Naive thymus-derived CD4-positive, alpha-beta T cell (primary cell): ENCODE measurements around the gene WDR33. TPM values are rescaled to one million over a fixed set of nuclear protein-coding genes. Genes with fewer than 3 reads are reported as not detected.

ENCODE experiments used
- ATAC-seq: fragments of 150-1000 bp; cut with Tn5 transposase; 2 replicates; pipeline ENCODE4 v1.10.0; 2021; ENCODE audit warnings: mild to moderate bottlenecking, moderate library complexity
- CTCF ChIA-PET: fragments of 350-600 bp; sonication (Branson Sonifier 250); formaldehyde crosslinking; loops from one replicate; lab custom pipeline; 2021; ENCODE audit warnings: antibody characterized with exemption; lab: Charles Lee
- POLR2A ChIA-PET: fragments of 350-600 bp; sonication (Branson Sonifier 250); formaldehyde crosslinking; loops from one replicate; lab custom pipeline; 2021; ENCODE audit warnings: antibody characterized with exemption, inconsistent platforms; lab: Charles Lee
- DNase-seq, 9 donors: peaks; one replicate each; pipeline versions ENCODE4 v3.0.0 to v3.0.0-alpha.2; 2020 to 2022; ENCODE audit warnings: mixed read lengths in 1 of 9
- H3K27ac ChIP-seq: one replicate; pipeline ENCODE4 v1.7.0; 2013; ENCODE audit warnings: mild to moderate bottlenecking, low read depth, low read length, moderate library complexity
- H3K27me3 ChIP-seq, 2 donors: one replicate each; pipeline ENCODE4 v1.7.0; 2013; ENCODE audit warnings: low read length in 2 of 2, mild to moderate bottlenecking in 2 of 2, moderate library complexity in 2 of 2; ENCODE audit not compliant: control insufficient read depth in 2 of 2, insufficient read depth in 2 of 2
- H3K36me3 ChIP-seq, 3 experiments: 1 replicate in 2 of 3; 2 replicates in 1 of 3; pipeline ENCODE4 v1.7.0; 2013; ENCODE audit warnings: low read length in 3 of 3, mild to moderate bottlenecking in 3 of 3, moderate library complexity in 1 of 3; ENCODE audit not compliant: insufficient read depth in 3 of 3, control insufficient read depth in 2 of 3
- H3K4me1 ChIP-seq, 2 donors: one replicate each; pipeline ENCODE4 v1.7.0; 2013; ENCODE audit warnings: low read length in 2 of 2, mild to moderate bottlenecking in 2 of 2, moderate library complexity in 1 of 2; ENCODE audit not compliant: control insufficient read depth in 2 of 2, insufficient read depth in 2 of 2
- H3K4me3 ChIP-seq: 2 replicates; pipeline ENCODE4 v1.7.0; 2013; ENCODE audit warnings: mild to moderate bottlenecking, low read length
- H3K9me3 ChIP-seq, 3 experiments: 1 replicate in 2 of 3; 2 replicates in 1 of 3; pipeline ENCODE4 v1.7.0; 2013; ENCODE audit warnings: low read length in 3 of 3; ENCODE audit not compliant: control insufficient read depth in 2 of 3
- H3K27ac Mint-ChIP-seq, 9 donors: one replicate each; pipeline ENCODE4 v1.8.0; 2020 to 2022; ENCODE audit warnings: mixed read lengths in 9 of 9, mild to moderate bottlenecking in 8 of 9, moderate library complexity in 5 of 9, inconsistent platforms in 2 of 9
- H3K27me3 Mint-ChIP-seq, 5 donors: one replicate each; pipeline ENCODE4 v1.8.0; 2021 to 2022; ENCODE audit warnings: mixed read lengths in 5 of 5, mild to moderate bottlenecking in 1 of 5
- H3K36me3 Mint-ChIP-seq, 5 donors: one replicate each; pipeline ENCODE4 v1.8.0; 2020 to 2022; ENCODE audit warnings: mixed read lengths in 5 of 5, mild to moderate bottlenecking in 3 of 5, inconsistent platforms in 1 of 5
- H3K4me1 Mint-ChIP-seq, 7 donors: one replicate each; pipeline ENCODE4 v1.8.0; 2020 to 2022; ENCODE audit warnings: mixed read lengths in 7 of 7, mild to moderate bottlenecking in 3 of 7, inconsistent platforms in 1 of 7
- H3K4me3 Mint-ChIP-seq, 10 donors: one replicate each; pipeline ENCODE4 v1.8.0; 2020 to 2022; ENCODE audit warnings: mild to moderate bottlenecking in 10 of 10, mixed read lengths in 10 of 10, moderate library complexity in 6 of 10, inconsistent platforms in 2 of 10
- H3K9me3 Mint-ChIP-seq, 11 donors: one replicate each; pipeline ENCODE4 v1.8.0; 2020 to 2022; ENCODE audit warnings: mixed read lengths in 11 of 11, mild to moderate bottlenecking in 4 of 11, inconsistent platforms in 1 of 11, moderate library complexity in 1 of 11
- intact Hi-C, 2 donors: fragments of 100-400 bp; cut with micrococcal nuclease; formaldehyde crosslinking; loops; one replicate each; pipeline ENCODE4 v1.15.1; 2023
- polyA plus RNA-seq, 2 donors: library from polyadenylated mRNA; unstranded; fragments of 300-500 nt; fragmentation: Illumina TruSeq; gene quantifications; one replicate each; pipeline ENCODE4 v1.2.3, GENCODE V29; 2021
- total RNA-seq, 6 experiments: library from RNA in 5 of 6; stranded (reverse) in 5 of 6; gene quantifications; 1 replicate in 5 of 6; 2 replicates in 1 of 6; pipeline ENCODE4 v1.2.3 and lab custom pipeline; 2021 to 2026

The WDR33 gene
- total and polyA plus RNA-seq, 7 experiments from 2014 or later = 36.7 to 98.7 (median 67.1) TPM

- Mint-ChIP-seq H3K27me3 (peaks cover 20 to 58% (median 27%) of the 10 kb centered on the region in 5 donors), H3K9me3 (no peaks in the 10 kb centered on the region), H3K4me3 (peak overlapping the region in 1 of 10 donors; percentile 21), H3K36me3 (no peaks in the 10 kb centered on the region), H3K27ac (no peak overlapping the region), H3K4me1 (peaks cover 2 to 11% (median 7%) of the 10 kb centered on the region in 7 donors)
- H3K4me1 ChIP-seq = no peaks in the 10 kb centered on the region
- DNase-seq (no peak), ATAC-seq (no peak)
- no peaks in the 10 kb centered on the region for H3K27me3 ChIP-seq
- POLR2A ChIA-PET = no interaction called here
- no peaks in the 10 kb centered on the region for H3K36me3 ChIP-seq
- no peaks in the 10 kb centered on the region for H3K9me3 ChIP-seq
- CTCF ChIA-PET = no interaction called here
- no peak overlapping the region for H3K27ac ChIP-seq
- intact Hi-C loops = no loop called here
- no peak overlapping the region for H3K4me3 ChIP-seq
Observed at GRCh38 chr2:127680706-127681287, 130.2 kb downstream of the WDR33 start.

GRCh38 chr2:127679680-127680361 lies 131.2 kb downstream of the WDR33 start:
- H3K36me3 ChIP-seq = no peaks in the 10 kb centered on the region
- H3K9me3 ChIP-seq = no peaks in the 10 kb centered on the region
- POLR2A ChIA-PET = no interaction called here
- Mint-ChIP-seq H3K27ac (no peak overlapping the region), H3K9me3 (no peaks in the 10 kb centered on the region), H3K36me3 (no peaks in the 10 kb centered on the region), H3K4me3 (no peak overlapping the region), H3K4me1 (peaks cover 5 to 14% (median 10%) of the 10 kb centered on the region in 7 donors), H3K27me3 (peaks cover 21 to 56% (median 30%) of the 10 kb centered on the region in 5 donors)
- no peaks in the 10 kb centered on the region for H3K27me3 ChIP-seq
- no peak overlapping the region for H3K4me3 ChIP-seq
- H3K4me1 ChIP-seq = no peaks in the 10 kb centered on the region
- no peak for DNase-seq
- no peak for ATAC-seq
- CTCF ChIA-PET = no interaction called here
- no peak overlapping the region for H3K27ac ChIP-seq
- intact Hi-C loops = no loop called here

- DNase-seq (no peak), ATAC-seq (no peak)
- Histone ChIP-seq H3K36me3 (no peaks in the 10 kb centered on the region), H3K27me3 (peaks cover 0 to 6% of the 10 kb centered on the region in 2 donors), H3K27ac (no peak overlapping the region), H3K9me3 (no peaks in the 10 kb centered on the region), H3K4me1 (no peaks in the 10 kb centered on the region), H3K4me3 (no peak overlapping the region)
- peaks cover 26 to 61% (median 35%) of the 10 kb centered on the region in 5 donors for H3K27me3 Mint-ChIP-seq
- H3K36me3 Mint-ChIP-seq = no peaks in the 10 kb centered on the region
- no peaks in the 10 kb centered on the region for H3K9me3 Mint-ChIP-seq
- POLR2A ChIA-PET = no interaction called here
- peaks cover 9 to 19% (median 14%) of the 10 kb centered on the region in 7 donors for H3K4me1 Mint-ChIP-seq
- H3K27ac Mint-ChIP-seq = no peak overlapping the region
- H3K4me3 Mint-ChIP-seq = no peak overlapping the region
- intact Hi-C loops = no loop called here
- CTCF ChIA-PET = no interaction called here
Observed at GRCh38 chr2:127678991-127679390, 132.0 kb downstream of the WDR33 start.

GRCh38 chr2:127678531-127678930 lies 132.4 kb downstream of the WDR33 start:
- peaks cover 0 to 6% of the 10 kb centered on the region in 2 donors for H3K27me3 ChIP-seq
- intact Hi-C loops = no loop called here
- no peaks in the 10 kb centered on the region for H3K36me3 ChIP-seq
- CTCF ChIA-PET = no interaction called here
- POLR2A ChIA-PET = no interaction called here
- H3K9me3 ChIP-seq = no peaks in the 10 kb centered on the region
- Mint-ChIP-seq H3K9me3 (no peaks in the 10 kb centered on the region), H3K4me1 (peaks cover 9 to 19% (median 14%) of the 10 kb centered on the region in 7 donors), H3K27ac (no peak overlapping the region), H3K36me3 (no peaks in the 10 kb centered on the region), H3K4me3 (no peak overlapping the region), H3K27me3 (peaks cover 30 to 62% (median 40%) of the 10 kb centered on the region in 5 donors)
- DNase-seq (no peak), ATAC-seq (no peak)
- no peak overlapping the region for H3K4me3 ChIP-seq
- H3K27ac ChIP-seq = no peak overlapping the region
- H3K4me1 ChIP-seq = no peaks in the 10 kb centered on the region

- ChIA-PET CTCF (interaction anchor here (0.7 kb wide), 1 partner anchor 39 kb away, joined by 3 read pairs; no protein-coding TSS in a partner anchor), POLR2A (no interaction called here)
- ATAC-seq = no peak
- Histone ChIP-seq H3K9me3 (no peaks in the 10 kb centered on the region), H3K4me3 (no peak overlapping the region), H3K36me3 (no peaks in the 10 kb centered on the region), H3K4me1 (no peaks in the 10 kb centered on the region), H3K27me3 (peaks cover 0 to 6% of the 10 kb centered on the region in 2 donors), H3K27ac (no peak overlapping the region)
- H3K4me3 Mint-ChIP-seq = peak overlapping the region in 2 of 10 donors; percentile 15 to 74
- intact Hi-C loops = no loop called here
- H3K9me3 Mint-ChIP-seq = no peaks in the 10 kb centered on the region
- peaks cover 45 to 67% (median 53%) of the 10 kb centered on the region in 5 donors for H3K27me3 Mint-ChIP-seq
- H3K4me1 Mint-ChIP-seq = peaks cover 7 to 14% (median 11%) of the 10 kb centered on the region in 7 donors
- H3K36me3 Mint-ChIP-seq = no peaks in the 10 kb centered on the region
- DNase-seq = no peak
- H3K27ac Mint-ChIP-seq = no peak overlapping the region
Observed at GRCh38 chr2:127676906-127677305, 134.1 kb downstream of the WDR33 start.

GRCh38 chr2:127675331-127676261 lies 135.4 kb downstream of the WDR33 start, which contains the start of gene LIMS2:
Gene LIMS2, minus strand, starts transcription at chr2:127675530. Its CDS starts 506 bp downstream, at chr2:127675024.
- Histone ChIP-seq H3K27ac (no peak within 1 kb of the TSS), H3K9me3 (no peaks in the 10 kb centered on the region), H3K36me3 (no peaks in the 10 kb centered on the region), H3K4me1 (no peaks in the 10 kb centered on the region), H3K27me3 (peaks cover 0 to 6% of the 10 kb centered on the region in 2 donors), H3K4me3 (peak within 1 kb of the TSS; percentile 20)
- Mint-ChIP-seq H3K36me3 (no peaks in the 10 kb centered on the region), H3K27ac (peak within 1 kb of the TSS in 2 of 9 donors; percentile 50 to 59), H3K9me3 (no peaks in the 10 kb centered on the region), H3K27me3 (peaks cover 51 to 64% (median 56%) of the 10 kb centered on the region in 5 donors), H3K4me1 (peaks cover 4 to 13% (median 11%) of the 10 kb centered on the region in 7 donors), H3K4me3 (peak within 1 kb of the TSS; percentile 76 to 87 (median 80))
- no peak for DNase-seq
- CTCF ChIA-PET = interaction anchor here (0.7 kb wide), 1 partner anchor 84 kb away, joined by 5 read pairs; no protein-coding TSS in a partner anchor
- intact Hi-C loops = no loop called here
- ATAC-seq = no peak
- POLR2A ChIA-PET = interaction anchor here (1.1 kb wide), 1 partner anchor 25 kb away, joined by 4 read pairs; no protein-coding TSS in a partner anchor
